DND-41 (cell line): ENCODE results near the gene FAM237B.
"Not testable (repeated sequence)": the region's sequence is repeated elsewhere in the genome, so short reads cannot be mapped to it uniquely, and the experiment has no call there.

Experiments used
- ATAC-seq: fragments of 200-7000 bp; cut with Tn5 transposase; 3 replicates; pipeline ENCODE4 v1.9.1; 2021; ENCODE audit warnings: low read depth; ENCODE audit not compliant: insufficient read depth
- DNase-seq: peaks from one replicate; pipeline ENCODE4 v3.0.0-alpha.2; 2020
- H2AFZ ChIP-seq: 2 replicates; pipeline ENCODE4 v1.6.0; 2012; ENCODE audit warnings: low read depth, low read length
- H3K27ac ChIP-seq: 2 replicates; pipeline ENCODE4 v1.5.1; 2012; ENCODE audit warnings: low read length, inconsistent platforms
- H3K27me3 ChIP-seq: fragments of 200-600 bp; sonication (generic); 2 replicates; pipeline ENCODE4 v1.6.0; 2012; ENCODE audit warnings: low read length, mild to moderate bottlenecking, inconsistent platforms; ENCODE audit not compliant: insufficient read depth, poor library complexity
- H3K36me3 ChIP-seq: 2 replicates; pipeline ENCODE4 v1.5.1; 2012; ENCODE audit warnings: low read length, inconsistent platforms; ENCODE audit not compliant: insufficient read depth
- H3K4me1 ChIP-seq: 2 replicates; pipeline ENCODE4 v1.5.1; 2012; ENCODE audit warnings: mild to moderate bottlenecking, low read length; ENCODE audit not compliant: insufficient read depth
- H3K4me2 ChIP-seq: 2 replicates; pipeline ENCODE4 v1.6.0; 2012; ENCODE audit warnings: mild to moderate bottlenecking, moderate library complexity, low read length, inconsistent platforms; ENCODE audit not compliant: insufficient read depth
- H3K4me3 ChIP-seq, 2 experiments: fragments of 200-600 bp in 1 of 2; shearing (Covaris generic) in 1 of 2; 2 replicates each; pipeline ENCODE4 v1.5.1; 2012 to 2016; ENCODE audit warnings: inconsistent platforms in 2 of 2, low read length in 2 of 2, mild to moderate bottlenecking in 2 of 2, low read depth in 1 of 2, moderate library complexity in 1 of 2
- H3K79me2 ChIP-seq: 2 replicates; pipeline ENCODE4 v1.6.0; 2012; ENCODE audit warnings: low read length, inconsistent platforms; ENCODE audit not compliant: insufficient read depth
- H3K9ac ChIP-seq: 2 replicates; pipeline ENCODE4 v1.6.0; 2012; ENCODE audit warnings: low read depth, mild to moderate bottlenecking, inconsistent platforms, low read length, moderate library complexity
- H3K9me3 ChIP-seq: 2 replicates; pipeline ENCODE4 v1.5.1; 2012; ENCODE audit warnings: low read length, moderate library complexity, mild to moderate bottlenecking, inconsistent platforms; ENCODE audit not compliant: insufficient read depth, severe bottlenecking
- H4K20me1 ChIP-seq: 2 replicates; pipeline ENCODE4 v1.6.0; 2012; ENCODE audit warnings: low read length; ENCODE audit not compliant: insufficient read depth
- CTCF ChIP-seq: IDR thresholded peaks from 2 replicates; pipeline ENCODE4 v1.5.1; 2012; ENCODE audit warnings: borderline replicate concordance, low read length, moderate library complexity, mild to moderate bottlenecking; ENCODE audit not compliant: poor library complexity, severe bottlenecking; ENCODE audit errors: extremely low read depth
- EZH2 ChIP-seq: IDR thresholded peaks from 3 replicates; pipeline ENCODE4 v1.6.1; 2012; ENCODE audit warnings: borderline replicate concordance, low read depth, mild to moderate bottlenecking, moderate library complexity, low read length, inconsistent platforms; ENCODE audit not compliant: severe bottlenecking

Gene FAM237B

GRCh38 chr7:90320801-90321494 lies at the start of gene FAM237B:
TSS of gene FAM237B (minus strand) at chr7:90321304. CDS start at chr7:90319748, 1,556 bp downstream.
- Histone ChIP-seq H3K36me3 (no peaks in the 10 kb centered on the region), H3K79me2 (no peaks in the 10 kb centered on the region), H3K27ac (no peak within 1 kb of the TSS), H3K9ac (no peak within 1 kb of the TSS), H3K9me3 (no peaks in the 10 kb centered on the region), H3K4me1 (no peaks in the 10 kb centered on the region), H2AFZ (no peak within 1 kb of the TSS), H3K27me3 (no peaks in the 10 kb centered on the region), H3K4me3 (no peak within 1 kb of the TSS), H3K4me2 (no peak within 1 kb of the TSS), H4K20me1 (no peaks in the 10 kb centered on the region)
- ATAC-seq (no peak), DNase-seq (no peak)
- TF ChIP-seq CTCF: no peak
- TF ChIP-seq EZH2: no peak

GRCh38 chr7:90351987-90352386 lies 30.9 kb upstream of the FAM237B start:
- TF ChIP-seq EZH2 (no peak), CTCF (no peak)
- H3K79me2 ChIP-seq: peaks cover 73% of the 10 kb centered on the region
- H3K9ac ChIP-seq: no peak overlapping the region
- no peak overlapping the region for H3K4me3 ChIP-seq
- DNase-seq (no peak), ATAC-seq (no peak)
- no peak overlapping the region for H3K27ac ChIP-seq
- H4K20me1 ChIP-seq: peaks cover 8% of the 10 kb centered on the region; the same call in 1 of the 2 replicates
- no peaks in the 10 kb centered on the region for H3K9me3 ChIP-seq
- no peak overlapping the region for H2AFZ ChIP-seq
- peaks cover 21% of the 10 kb centered on the region for H3K4me1 ChIP-seq
- peaks cover 36% of the 10 kb centered on the region for H3K36me3 ChIP-seq
- H3K4me2 ChIP-seq: no peak overlapping the region
- H3K27me3 ChIP-seq: no peaks in the 10 kb centered on the region

- H3K9ac ChIP-seq, ATAC-seq, H3K4me3 ChIP-seq, DNase-seq, H3K27me3 ChIP-seq, H3K27ac ChIP-seq, H3K4me2 ChIP-seq, H2AFZ ChIP-seq, H4K20me1 ChIP-seq, H3K9me3 ChIP-seq: not testable (repeated sequence)
- Histone ChIP-seq H3K4me1 (peaks cover 29% of the 10 kb centered on the region), H3K79me2 (peaks cover 73% of the 10 kb centered on the region), H3K36me3 (peaks cover 18% of the 10 kb centered on the region)
These were observed 28.9 kb upstream of the FAM237B start for GRCh38 chr7:90350032-90350431.

GRCh38 chr7:90349305-90349704 lies 28.2 kb upstream of the FAM237B start:
- Histone ChIP-seq H3K9me3 (no peaks in the 10 kb centered on the region), H3K27me3 (no peaks in the 10 kb centered on the region), H3K4me3 (no peak overlapping the region), H2AFZ (no peak overlapping the region), H3K9ac (no peak overlapping the region), H4K20me1 (peaks cover 8% of the 10 kb centered on the region; the same call in 1 of the 2 replicates), H3K4me2 (no peak overlapping the region), H3K36me3 (peaks cover 13% of the 10 kb centered on the region), H3K4me1 (peaks cover 29% of the 10 kb centered on the region), H3K79me2 (peaks cover 72% of the 10 kb centered on the region), H3K27ac (no peak overlapping the region)
- no peak for DNase-seq
- no peak for TF ChIP-seq EZH2
- no peak for TF ChIP-seq CTCF
- no peak for ATAC-seq
